Measurements from ENCODE around the gene NUP214. TPM values are rescaled to one million over a fixed set of nuclear protein-coding genes. Genes with fewer than 3 reads are reported as not detected.

NUP214 gene
- total RNA-seq, 1 experiment from 2014 or later: 52.3 TPM

DNA sequence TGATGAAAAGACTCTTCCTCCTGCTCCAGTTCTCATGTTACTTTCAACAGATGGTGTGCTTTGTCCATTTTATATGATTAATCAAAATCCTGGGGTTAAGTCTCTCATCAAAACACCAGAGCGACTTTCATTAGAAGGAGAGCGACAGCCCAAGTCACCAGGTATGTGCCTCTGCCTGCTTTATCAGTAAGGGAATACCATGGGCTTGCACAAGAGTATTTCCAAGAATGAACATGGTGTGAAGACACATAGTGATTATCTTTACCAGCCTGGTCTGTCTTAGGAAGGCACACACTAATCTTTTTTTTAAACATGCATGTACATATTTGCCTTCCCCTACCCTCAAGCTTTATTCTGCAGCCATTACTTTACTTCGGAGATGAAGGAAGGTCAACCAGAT, 15.2 kb downstream of the NUP214 start:
- H3K9me3 ChIP-seq: no peaks in the 10 kb centered on the region
- H3K36me3 ChIP-seq (ENCODE audit: control insufficient read depth, insufficient read depth, low read length): peaks cover 1% of the 10 kb centered on the region; the same call in 1 of the 2 replicates
- BruUV-seq (replicated peaks): no TSS peak
- H3K4me1 Mint-ChIP-seq (ENCODE audit: low read depth, unreplicated experiment): no peaks in the 10 kb centered on the region
- intact Hi-C loops (cut with micrococcal nuclease; ENCODE audit: unreplicated experiment): no loop called here
- H3K4me1 ChIP-seq: no peaks in the 10 kb centered on the region
- POLR2A ChIA-PET: no interaction called here
- no peak overlapping the region for H3K27ac Mint-ChIP-seq (ENCODE audit: unreplicated experiment)
- no peaks in the 10 kb centered on the region for H3K27me3 ChIP-seq (replicated peaks; ENCODE audit: control insufficient read depth, insufficient read depth, low read length)
- no peak overlapping the region for H3K4me3 ChIP-seq (ENCODE audit: low read depth, low read length)
- CTCF ChIA-PET: no interaction called here
- H3K27me3 Mint-ChIP-seq (ENCODE audit: insufficient read depth, unreplicated experiment): no peaks in the 10 kb centered on the region
- peaks cover 87% of the 10 kb centered on the region for H3K36me3 Mint-ChIP-seq (ENCODE audit: insufficient read depth, unreplicated experiment)
- H3K9me3 Mint-ChIP-seq (ENCODE audit: unreplicated experiment): no peaks in the 10 kb centered on the region
- H3K4me3 Mint-ChIP-seq (ENCODE audit: unreplicated experiment): no peak overlapping the region
- DNase-seq: no peak
- TF ChIP-seq, protein P1, sequence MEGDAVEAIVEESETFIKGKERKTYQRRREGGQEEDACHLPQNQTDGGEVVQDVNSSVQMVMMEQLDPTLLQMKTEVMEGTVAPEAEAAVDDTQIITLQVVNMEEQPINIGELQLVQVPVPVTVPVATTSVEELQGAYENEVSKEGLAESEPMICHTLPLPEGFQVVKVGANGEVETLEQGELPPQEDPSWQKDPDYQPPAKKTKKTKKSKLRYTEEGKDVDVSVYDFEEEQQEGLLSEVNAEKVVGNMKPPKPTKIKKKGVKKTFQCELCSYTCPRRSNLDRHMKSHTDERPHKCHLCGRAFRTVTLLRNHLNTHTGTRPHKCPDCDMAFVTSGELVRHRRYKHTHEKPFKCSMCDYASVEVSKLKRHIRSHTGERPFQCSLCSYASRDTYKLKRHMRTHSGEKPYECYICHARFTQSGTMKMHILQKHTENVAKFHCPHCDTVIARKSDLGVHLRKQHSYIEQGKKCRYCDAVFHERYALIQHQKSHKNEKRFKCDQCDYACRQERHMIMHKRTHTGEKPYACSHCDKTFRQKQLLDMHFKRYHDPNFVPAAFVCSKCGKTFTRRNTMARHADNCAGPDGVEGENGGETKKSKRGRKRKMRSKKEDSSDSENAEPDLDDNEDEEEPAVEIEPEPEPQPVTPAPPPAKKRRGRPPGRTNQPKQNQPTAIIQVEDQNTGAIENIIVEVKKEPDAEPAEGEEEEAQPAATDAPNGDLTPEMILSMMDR (IDR thresholded peaks at IDR 0.05; ENCODE audit: insufficient read depth in 1 of 2, low read depth in 1 of 2, low read length in 1 of 2, severe bottlenecking in 1 of 2, unreplicated experiment in 1 of 2): no peak

DNA sequence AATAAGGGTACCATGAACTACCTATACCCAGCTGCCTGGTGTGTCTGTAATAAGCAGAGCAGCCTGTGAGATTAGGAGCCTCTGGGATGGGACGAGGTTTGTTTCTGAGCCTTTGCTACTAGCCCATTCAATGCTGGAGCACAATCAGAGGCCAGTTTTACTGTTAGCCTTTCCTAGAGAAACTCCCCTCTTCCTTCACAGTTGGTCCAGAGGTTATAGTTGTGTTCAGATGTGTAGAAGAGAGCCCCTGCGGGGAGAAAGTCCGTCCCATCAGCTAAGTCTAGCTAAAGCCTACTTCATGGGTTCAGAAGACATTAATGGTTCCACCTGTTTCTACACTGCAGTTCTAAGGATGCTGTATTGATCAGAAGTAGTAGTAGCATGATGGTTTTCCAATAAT, 16.8 kb downstream of the NUP214 start:
- no peaks in the 10 kb centered on the region for H3K27me3 Mint-ChIP-seq (ENCODE audit: insufficient read depth, unreplicated experiment)
- TF ChIP-seq, protein P1 (IDR thresholded peaks at IDR 0.05; ENCODE audit: insufficient read depth in 1 of 2, low read depth in 1 of 2, low read length in 1 of 2, severe bottlenecking in 1 of 2, unreplicated experiment in 1 of 2): no peak
- Histone ChIP-seq H3K27me3 (replicated peaks; ENCODE audit: control insufficient read depth, insufficient read depth, low read length) (no peaks in the 10 kb centered on the region), H3K4me3 (ENCODE audit: low read depth, low read length) (no peak overlapping the region), H3K36me3 (ENCODE audit: control insufficient read depth, insufficient read depth, low read length) (peaks cover 1% of the 10 kb centered on the region; the same call in 1 of the 2 replicates), H3K9me3 (no peaks in the 10 kb centered on the region), H3K4me1 (no peaks in the 10 kb centered on the region)
- H3K4me3 Mint-ChIP-seq (ENCODE audit: unreplicated experiment): no peak overlapping the region
- CTCF ChIA-PET: no interaction called here
- H3K27ac Mint-ChIP-seq (ENCODE audit: unreplicated experiment): no peak overlapping the region
- H3K9me3 Mint-ChIP-seq (ENCODE audit: unreplicated experiment): no peaks in the 10 kb centered on the region
- DNase-seq: no peak
- intact Hi-C loops (cut with micrococcal nuclease; ENCODE audit: unreplicated experiment): no loop called here
- BruUV-seq (replicated peaks): no TSS peak
- H3K4me1 Mint-ChIP-seq (ENCODE audit: low read depth, unreplicated experiment): no peaks in the 10 kb centered on the region
- peaks cover 87% of the 10 kb centered on the region for H3K36me3 Mint-ChIP-seq (ENCODE audit: insufficient read depth, unreplicated experiment)
- POLR2A ChIA-PET: no interaction called here

DNA sequence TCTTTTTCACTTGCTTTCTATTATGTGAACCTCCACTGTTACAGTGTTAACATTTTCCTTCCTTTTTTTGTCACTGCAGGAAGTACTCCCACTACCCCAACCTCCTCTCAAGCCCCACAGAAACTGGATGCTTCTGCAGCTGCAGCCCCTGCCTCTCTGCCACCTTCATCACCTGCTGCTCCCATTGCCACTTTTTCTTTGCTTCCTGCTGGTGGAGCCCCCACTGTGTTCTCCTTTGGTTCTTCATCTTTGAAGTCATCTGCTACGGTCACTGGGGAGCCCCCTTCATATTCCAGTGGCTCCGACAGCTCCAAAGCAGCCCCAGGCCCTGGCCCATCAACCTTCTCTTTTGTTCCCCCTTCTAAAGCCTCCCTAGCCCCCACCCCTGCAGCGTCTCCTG, 18.8 kb downstream of the NUP214 start:
- POLR2A ChIA-PET: interaction anchor here (0.6 kb wide), 1 partner anchor 12 kb away, joined by 6 read pairs; no protein-coding TSS in a partner anchor
- intact Hi-C loops (cut with micrococcal nuclease; ENCODE audit: unreplicated experiment): no loop called here
- Mint-ChIP-seq H3K27me3 (ENCODE audit: insufficient read depth, unreplicated experiment) (no peaks in the 10 kb centered on the region), H3K9me3 (ENCODE audit: unreplicated experiment) (no peaks in the 10 kb centered on the region), H3K4me3 (ENCODE audit: unreplicated experiment) (no peak overlapping the region), H3K27ac (ENCODE audit: unreplicated experiment) (no peak overlapping the region), H3K4me1 (ENCODE audit: low read depth, unreplicated experiment) (no peaks in the 10 kb centered on the region), H3K36me3 (ENCODE audit: insufficient read depth, unreplicated experiment) (peaks cover 85% of the 10 kb centered on the region)
- TF ChIP-seq, protein P1 (IDR thresholded peaks at IDR 0.05; ENCODE audit: insufficient read depth in 1 of 2, low read depth in 1 of 2, low read length in 1 of 2, severe bottlenecking in 1 of 2, unreplicated experiment in 1 of 2): no peak
- no peak overlapping the region for H3K4me3 ChIP-seq (ENCODE audit: low read depth, low read length)
- no peaks in the 10 kb centered on the region for H3K4me1 ChIP-seq
- peaks cover 4% of the 10 kb centered on the region for H3K36me3 ChIP-seq (ENCODE audit: control insufficient read depth, insufficient read depth, low read length)
- no peak for DNase-seq
- CTCF ChIA-PET: no interaction called here
- H3K27me3 ChIP-seq (replicated peaks; ENCODE audit: control insufficient read depth, insufficient read depth, low read length): no peaks in the 10 kb centered on the region
- no TSS peak for BruUV-seq (replicated peaks)
- no peaks in the 10 kb centered on the region for H3K9me3 ChIP-seq
